Upper lobe of left lung (tissue), 6 donors: ENCODE data around the gene NEK11. TPM values are rescaled to one million over a fixed set of nuclear protein-coding genes. Genes with fewer than 3 reads are reported as not detected.
A peak's percentile ranks its signal among the peaks of the same experiment; 100 is the strongest.

ENCODE experiments used
- ATAC-seq, 2 donors: fragments of 200-7000 bp; cut with Tn5 transposase; one replicate each; pipeline ENCODE4 v1.9.1; 2022; ENCODE audit warnings: mild to moderate bottlenecking in 2 of 2, moderate library complexity in 2 of 2; ENCODE audit not compliant: low FRiP score in 2 of 2
- DNase-seq, 2 donors: peaks; one replicate each; pipeline ENCODE4 v3.0.0-alpha.2; 2019 to 2020
- H3K27ac ChIP-seq, 4 donors: fragments of 200-600 bp; sonication (generic); one replicate each; pipeline ENCODE4 v1.5.1; 2016 to 2019
- H3K27me3 ChIP-seq, 4 donors: fragments of 200-600 bp; sonication (generic); one replicate each; pipeline ENCODE4 v1.5.1; 2017 to 2019
- H3K36me3 ChIP-seq, 4 donors: fragments of 200-600 bp; sonication (generic); one replicate each; pipeline ENCODE4 v1.5.1; 2016 to 2019
- H3K4me1 ChIP-seq, 4 donors: fragments of 200-600 bp; sonication (generic); one replicate each; pipeline ENCODE4 v1.5.1; 2018 to 2019
- H3K4me3 ChIP-seq, 4 donors: fragments of 200-600 bp; sonication (generic); one replicate each; pipeline ENCODE4 v1.5.1; 2017 to 2019; ENCODE audit warnings: mild to moderate bottlenecking in 2 of 4, moderate library complexity in 1 of 4
- H3K9me3 ChIP-seq, 4 donors: fragments of 200-600 bp; sonication (generic); one replicate each; pipeline ENCODE4 v1.5.1; 2018 to 2019
- CTCF ChIP-seq, 6 experiments: fragments of 450-650 bp in 4 of 6; fragments of 200-600 bp in 2 of 6; sonication (generic) in 2 of 6; IDR thresholded peaks; one replicate each; pipeline ENCODE4 v1.5.1; 2016 to 2019; ENCODE audit warnings: antibody characterized with exemption in 6 of 6
- EP300 ChIP-seq, 4 donors: sonication (generic); formaldehyde crosslinking; IDR thresholded peaks; one replicate each; pipeline ENCODE4 v1.5.1; 2017; ENCODE audit warnings: antibody characterized with exemption in 4 of 4, control low read depth in 2 of 4
- POLR2A ChIP-seq, 4 donors: fragments of 450-650 bp; IDR thresholded peaks; one replicate each; pipeline ENCODE4 v1.5.1; 2016 to 2017; ENCODE audit warnings: antibody characterized with exemption in 4 of 4, mild to moderate bottlenecking in 2 of 4
- POLR2AphosphoS5 ChIP-seq, 2 donors: sonication (generic); formaldehyde crosslinking; IDR thresholded peaks; one replicate each; pipeline ENCODE4 v1.5.1; 2017; ENCODE audit warnings: antibody characterized with exemption in 2 of 2
- WGBS, 2 donors: methylation state at CpG; one replicate each; pipeline ENCODE4 v1.1.5; 2017 to 2018; 5-methylcytosine and 5-hydroxymethylcytosine counted together
- total RNA-seq, 6 donors: library from RNA; depleted of rRNA in 4 of 6; stranded (reverse); fragments of >200 nt in 4 of 6; gene quantifications; one replicate each; pipeline versions ENCODE4 v1.1.0 to v1.2.1, GENCODE V29; 2016 to 2021
- donor health status: DM: no; HTN: no; CAD: no; lungs with moderate emphysema.
- donor health status: DM: no; HTN: yes; CAD: no; lungs with severe emphysema.

NEK11 gene
- total RNA-seq, 6 donors from 2014 or later = 2.4 to 40.4 (median 14.6) TPM

DNA sequence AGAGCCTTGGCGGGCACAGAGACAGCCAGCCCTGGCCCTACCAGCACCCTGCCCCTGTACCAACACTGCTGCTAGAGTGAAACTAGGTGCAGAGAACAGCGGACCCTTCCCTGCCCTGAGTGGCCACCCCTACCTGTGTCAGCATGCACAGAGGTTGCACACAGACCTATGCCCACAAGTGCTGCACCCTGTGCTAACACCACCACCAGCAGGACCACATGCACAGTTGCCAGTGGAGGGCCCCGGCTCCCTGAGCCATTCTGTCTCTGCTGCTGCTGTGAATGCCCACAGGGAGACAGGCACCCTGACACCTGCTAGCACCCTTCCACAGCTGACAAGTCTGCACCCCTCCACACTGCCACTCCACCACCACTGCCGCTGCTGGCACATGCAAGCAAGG, 131.8 kb downstream of the NEK11 start:
- Histone ChIP-seq H3K36me3 (no peaks in the 10 kb centered on the region), H3K27ac (no peak overlapping the region), H3K4me3 (no peak overlapping the region), H3K4me1 (no peaks in the 10 kb centered on the region), H3K9me3 (no peaks in the 10 kb centered on the region), H3K27me3 (no peaks in the 10 kb centered on the region)
- ATAC-seq = peak; percentile 16 to 49
- TF ChIP-seq POLR2AphosphoS5 (IDR thresholded peaks at IDR 0.05) = no peak
- TF ChIP-seq EP300 (IDR thresholded peaks at IDR 0.05) = no peak
- no peak for TF ChIP-seq POLR2A (IDR thresholded peaks at IDR 0.05)
- TF ChIP-seq CTCF (IDR thresholded peaks at IDR 0.05) = no peak
- peak in 1 of 2 donors; percentile 28 for DNase-seq
- WGBS, 2 donors = 90 to 93% methylated on average over 3 to 4 of the region's 4 CpGs

GRCh38 chr3:131162516-131162915, 135.8 kb downstream of the NEK11 start:
- TF ChIP-seq EP300 (IDR thresholded peaks at IDR 0.05) (no peak), POLR2AphosphoS5 (IDR thresholded peaks at IDR 0.05) (no peak), CTCF (IDR thresholded peaks at IDR 0.05) (no peak), POLR2A (IDR thresholded peaks at IDR 0.05) (no peak)
- Histone ChIP-seq H3K36me3 (no peaks in the 10 kb centered on the region), H3K9me3 (no peaks in the 10 kb centered on the region), H3K27me3 (no peaks in the 10 kb centered on the region), H3K4me1 (no peaks in the 10 kb centered on the region), H3K27ac (no peak overlapping the region), H3K4me3 (no peak overlapping the region)
- DNase-seq (no peak), ATAC-seq (no peak)
- WGBS, 2 donors = 64 to 68% methylated on average over 5 of the region's 5 CpGs

- no peak for TF ChIP-seq POLR2A (IDR thresholded peaks at IDR 0.05)
- TF ChIP-seq CTCF (IDR thresholded peaks at IDR 0.05) = no peak
- TF ChIP-seq EP300 (IDR thresholded peaks at IDR 0.05) = no peak
- no peak for TF ChIP-seq POLR2AphosphoS5 (IDR thresholded peaks at IDR 0.05)
- Histone ChIP-seq H3K4me3 (no peak overlapping the region), H3K27ac (no peak overlapping the region), H3K4me1 (no peaks in the 10 kb centered on the region), H3K36me3 (no peaks in the 10 kb centered on the region), H3K9me3 (no peaks in the 10 kb centered on the region), H3K27me3 (no peaks in the 10 kb centered on the region)
- WGBS, 2 donors = 59 to 81% methylated on average over 1 of the region's 1 CpG
- no peak for ATAC-seq
- no peak for DNase-seq
Observed at GRCh38 chr3:131167867-131168266, 141.2 kb downstream of the NEK11 start.

DNA sequence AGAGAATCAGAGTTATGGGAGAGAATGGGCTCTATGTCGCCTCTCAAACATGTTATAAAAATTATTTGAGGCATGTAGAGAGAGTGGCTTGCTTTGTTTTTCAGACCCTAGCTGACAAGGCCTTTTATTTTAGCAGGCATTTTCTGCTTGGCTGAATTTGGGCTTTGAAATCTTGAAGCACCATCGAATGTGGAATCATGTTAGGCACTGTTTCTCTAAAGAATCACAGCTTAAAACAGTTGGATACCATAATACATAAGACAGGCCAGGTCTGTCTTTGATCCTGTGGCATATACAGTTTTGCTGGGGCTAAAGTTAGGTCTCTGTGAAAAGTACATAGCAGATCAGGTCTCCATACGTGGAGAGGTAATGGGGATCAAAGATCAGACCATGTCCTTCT, 142.7 kb downstream of the NEK11 start:
- no peak for TF ChIP-seq CTCF (IDR thresholded peaks at IDR 0.05)
- no peaks in the 10 kb centered on the region for H3K36me3 ChIP-seq
- ATAC-seq (no peak), DNase-seq (no peak)
- H3K27me3 ChIP-seq = no peaks in the 10 kb centered on the region
- H3K4me1 ChIP-seq = no peaks in the 10 kb centered on the region
- no peak overlapping the region for H3K4me3 ChIP-seq
- H3K27ac ChIP-seq = no peak overlapping the region
- H3K9me3 ChIP-seq = no peaks in the 10 kb centered on the region
- 87 to 92% methylated on average over 3 of the region's 3 CpGs for WGBS, 2 donors

GRCh38 chr3:131172502-131173200, 146.0 kb downstream of the NEK11 start:
- 89 to 97% methylated on average over 3 of the region's 3 CpGs for WGBS, 2 donors
- DNase-seq = no peak
- no peak for TF ChIP-seq POLR2A (IDR thresholded peaks at IDR 0.05)
- TF ChIP-seq CTCF (IDR thresholded peaks at IDR 0.05) = no peak
- TF ChIP-seq POLR2AphosphoS5 (IDR thresholded peaks at IDR 0.05) = no peak
- no peak for TF ChIP-seq EP300 (IDR thresholded peaks at IDR 0.05)
- Histone ChIP-seq H3K36me3 (no peaks in the 10 kb centered on the region), H3K4me1 (no peaks in the 10 kb centered on the region), H3K27ac (no peak overlapping the region), H3K9me3 (no peaks in the 10 kb centered on the region), H3K4me3 (no peak overlapping the region), H3K27me3 (no peaks in the 10 kb centered on the region)
- no peak for ATAC-seq
